Activated B cell treated with CpG ODN at 0.5 μM for 24 hours (primary cell): ENCODE results near the gene LRBA. TPM values are rescaled to one million over a fixed set of nuclear protein-coding genes. Genes with fewer than 3 reads are reported as not detected.
"Not testable (repeated sequence)": the region's sequence is repeated elsewhere in the genome, so short reads cannot be mapped to it uniquely, and the experiment has no call there.

Source experiments
- ATAC-seq: fragments of 200-7000 bp; cut with Tn5 transposase; one replicate; pipeline ENCODE4 v1.10.0; 2021; ENCODE audit warnings: low read depth, mild to moderate bottlenecking, moderate library complexity
- CTCF ChIA-PET: fragments of 350-600 bp; sonication (Branson Sonifier 250); formaldehyde crosslinking; loops from one replicate; lab custom pipeline; 2021; ENCODE audit warnings: antibody characterized with exemption; lab: Charles Lee
- POLR2A ChIA-PET: fragments of 350-600 bp; sonication (Branson Sonifier 250); formaldehyde crosslinking; loops from one replicate; lab custom pipeline; 2021; ENCODE audit warnings: antibody characterized with exemption; lab: Charles Lee
- DNase-seq: peaks from one replicate; pipeline ENCODE4 v3.0.0; 2022
- H3K27ac Mint-ChIP-seq: one replicate; pipeline ENCODE4 v1.8.0; 2020; ENCODE audit warnings: mixed read lengths
- H3K27me3 Mint-ChIP-seq: one replicate; pipeline ENCODE4 v1.8.0; 2021; ENCODE audit warnings: mixed read lengths
- H3K36me3 Mint-ChIP-seq: one replicate; pipeline ENCODE4 v1.8.0; 2021; ENCODE audit warnings: low read depth, mixed read lengths
- H3K4me1 Mint-ChIP-seq: one replicate; pipeline ENCODE4 v1.8.0; 2021; ENCODE audit warnings: mixed read lengths
- H3K4me3 Mint-ChIP-seq: one replicate; pipeline ENCODE4 v1.8.0; 2020; ENCODE audit warnings: mild to moderate bottlenecking, mixed read lengths
- H3K9me3 Mint-ChIP-seq: one replicate; pipeline ENCODE4 v1.8.0; 2020; ENCODE audit warnings: mixed read lengths
- intact Hi-C: fragments of 100-400 bp; cut with micrococcal nuclease; formaldehyde crosslinking; loops from one replicate; pipeline ENCODE4 v1.15.1; 2024
- total RNA-seq: library from RNA; stranded (reverse); gene quantifications from 2 replicates; pipeline ENCODE4 v1.2.3, GENCODE V29; 2022
- TF ChIP-seq, protein P1 (sequence below): fragments of 200-600 bp; IDR thresholded peaks from one replicate; pipeline ENCODE4 v1.8.0; 2022; ENCODE audit warnings: antibody characterized with exemption, mild to moderate bottlenecking

The LRBA gene, protein sequence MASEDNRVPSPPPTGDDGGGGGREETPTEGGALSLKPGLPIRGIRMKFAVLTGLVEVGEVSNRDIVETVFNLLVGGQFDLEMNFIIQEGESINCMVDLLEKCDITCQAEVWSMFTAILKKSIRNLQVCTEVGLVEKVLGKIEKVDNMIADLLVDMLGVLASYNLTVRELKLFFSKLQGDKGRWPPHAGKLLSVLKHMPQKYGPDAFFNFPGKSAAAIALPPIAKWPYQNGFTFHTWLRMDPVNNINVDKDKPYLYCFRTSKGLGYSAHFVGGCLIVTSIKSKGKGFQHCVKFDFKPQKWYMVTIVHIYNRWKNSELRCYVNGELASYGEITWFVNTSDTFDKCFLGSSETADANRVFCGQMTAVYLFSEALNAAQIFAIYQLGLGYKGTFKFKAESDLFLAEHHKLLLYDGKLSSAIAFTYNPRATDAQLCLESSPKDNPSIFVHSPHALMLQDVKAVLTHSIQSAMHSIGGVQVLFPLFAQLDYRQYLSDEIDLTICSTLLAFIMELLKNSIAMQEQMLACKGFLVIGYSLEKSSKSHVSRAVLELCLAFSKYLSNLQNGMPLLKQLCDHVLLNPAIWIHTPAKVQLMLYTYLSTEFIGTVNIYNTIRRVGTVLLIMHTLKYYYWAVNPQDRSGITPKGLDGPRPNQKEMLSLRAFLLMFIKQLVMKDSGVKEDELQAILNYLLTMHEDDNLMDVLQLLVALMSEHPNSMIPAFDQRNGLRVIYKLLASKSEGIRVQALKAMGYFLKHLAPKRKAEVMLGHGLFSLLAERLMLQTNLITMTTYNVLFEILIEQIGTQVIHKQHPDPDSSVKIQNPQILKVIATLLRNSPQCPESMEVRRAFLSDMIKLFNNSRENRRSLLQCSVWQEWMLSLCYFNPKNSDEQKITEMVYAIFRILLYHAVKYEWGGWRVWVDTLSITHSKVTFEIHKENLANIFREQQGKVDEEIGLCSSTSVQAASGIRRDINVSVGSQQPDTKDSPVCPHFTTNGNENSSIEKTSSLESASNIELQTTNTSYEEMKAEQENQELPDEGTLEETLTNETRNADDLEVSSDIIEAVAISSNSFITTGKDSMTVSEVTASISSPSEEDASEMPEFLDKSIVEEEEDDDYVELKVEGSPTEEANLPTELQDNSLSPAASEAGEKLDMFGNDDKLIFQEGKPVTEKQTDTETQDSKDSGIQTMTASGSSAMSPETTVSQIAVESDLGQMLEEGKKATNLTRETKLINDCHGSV (N-terminal part only)
- 55.7 and 66.5 TPM in 2 replicates for total RNA-seq

DNA sequence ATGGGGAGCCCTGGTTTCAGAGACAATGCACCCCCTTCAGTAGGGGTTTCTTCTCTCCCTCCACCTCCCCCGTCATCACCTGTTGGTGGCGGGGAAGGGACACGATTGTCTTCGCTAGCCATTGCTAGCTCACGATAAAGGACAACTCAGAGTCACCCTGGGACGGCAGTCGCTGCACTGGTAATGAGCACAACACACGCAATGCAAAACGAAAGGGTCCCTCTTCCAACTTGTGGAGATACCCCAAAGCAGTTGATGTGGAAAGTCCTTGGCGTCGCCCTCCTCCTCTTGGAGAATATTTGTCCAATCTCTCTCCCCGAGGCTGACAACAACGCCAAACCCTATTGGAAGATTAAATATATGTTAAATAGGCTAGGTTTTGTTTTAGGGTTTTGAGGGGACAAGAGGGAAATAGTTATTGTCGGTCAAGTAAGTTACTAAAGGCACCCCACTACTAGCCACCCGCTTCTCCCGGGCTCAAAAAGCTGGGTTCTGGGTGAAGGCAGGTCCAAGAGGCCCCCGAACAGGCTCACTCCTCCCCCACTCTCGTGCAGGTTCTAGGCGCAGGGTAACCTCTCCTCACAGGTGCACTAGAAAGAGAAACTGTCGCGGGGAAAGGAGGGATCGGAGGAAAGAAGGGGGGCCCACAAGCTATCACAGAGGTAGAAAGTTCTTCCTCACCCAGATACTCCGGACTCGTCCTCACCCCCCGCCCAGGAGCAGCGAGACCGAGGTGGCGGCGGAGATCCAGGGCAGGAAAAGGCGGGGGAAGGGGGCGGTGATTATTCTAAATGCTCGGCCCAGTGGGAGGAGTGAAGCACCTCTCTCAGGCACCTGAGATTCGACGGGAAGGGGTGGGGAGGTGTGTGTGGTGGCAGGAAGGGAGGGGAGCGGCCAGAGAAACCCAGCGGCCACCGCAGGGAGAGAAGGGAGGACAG is at the start of gene LRBA:
TSS of gene LRBA (minus strand) at position 764 of the 938 bp plus-strand sequence. CDS start at position 122, 642 bp downstream.
- Mint-ChIP-seq H3K9me3 (no peaks in the 10 kb centered on the region), H3K27ac (peak within 1 kb of the TSS; percentile 99), H3K4me1 (peaks cover 32% of the 10 kb centered on the region), H3K4me3 (peak within 1 kb of the TSS; percentile 100), H3K27me3 (no peaks in the 10 kb centered on the region), H3K36me3 (peaks cover 17% of the 10 kb centered on the region)
- POLR2A ChIA-PET = interaction anchor here (0.6 to 3.2 kb wide), 5 partner anchors 9 to 86 kb away, joined by 3 to 45 read pairs (median 4); partner anchors contain the start of gene RPS3A
- ATAC-seq (peak; percentile 78), DNase-seq (peak; percentile 73)
- intact Hi-C loops = loop anchor here (1.0 to 5.0 kb wide), 4 partner anchors 15 to 747 kb away; partner anchors contain the start of genes FHIP1A, GATB and RPS3A
- CTCF ChIA-PET = interaction anchor here (1.0 kb wide), 1 partner anchor 84 kb away, joined by 3 read pairs; no protein-coding TSS in a partner anchor
- TF ChIP-seq, protein P1, sequence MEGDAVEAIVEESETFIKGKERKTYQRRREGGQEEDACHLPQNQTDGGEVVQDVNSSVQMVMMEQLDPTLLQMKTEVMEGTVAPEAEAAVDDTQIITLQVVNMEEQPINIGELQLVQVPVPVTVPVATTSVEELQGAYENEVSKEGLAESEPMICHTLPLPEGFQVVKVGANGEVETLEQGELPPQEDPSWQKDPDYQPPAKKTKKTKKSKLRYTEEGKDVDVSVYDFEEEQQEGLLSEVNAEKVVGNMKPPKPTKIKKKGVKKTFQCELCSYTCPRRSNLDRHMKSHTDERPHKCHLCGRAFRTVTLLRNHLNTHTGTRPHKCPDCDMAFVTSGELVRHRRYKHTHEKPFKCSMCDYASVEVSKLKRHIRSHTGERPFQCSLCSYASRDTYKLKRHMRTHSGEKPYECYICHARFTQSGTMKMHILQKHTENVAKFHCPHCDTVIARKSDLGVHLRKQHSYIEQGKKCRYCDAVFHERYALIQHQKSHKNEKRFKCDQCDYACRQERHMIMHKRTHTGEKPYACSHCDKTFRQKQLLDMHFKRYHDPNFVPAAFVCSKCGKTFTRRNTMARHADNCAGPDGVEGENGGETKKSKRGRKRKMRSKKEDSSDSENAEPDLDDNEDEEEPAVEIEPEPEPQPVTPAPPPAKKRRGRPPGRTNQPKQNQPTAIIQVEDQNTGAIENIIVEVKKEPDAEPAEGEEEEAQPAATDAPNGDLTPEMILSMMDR = no peak

DNA sequence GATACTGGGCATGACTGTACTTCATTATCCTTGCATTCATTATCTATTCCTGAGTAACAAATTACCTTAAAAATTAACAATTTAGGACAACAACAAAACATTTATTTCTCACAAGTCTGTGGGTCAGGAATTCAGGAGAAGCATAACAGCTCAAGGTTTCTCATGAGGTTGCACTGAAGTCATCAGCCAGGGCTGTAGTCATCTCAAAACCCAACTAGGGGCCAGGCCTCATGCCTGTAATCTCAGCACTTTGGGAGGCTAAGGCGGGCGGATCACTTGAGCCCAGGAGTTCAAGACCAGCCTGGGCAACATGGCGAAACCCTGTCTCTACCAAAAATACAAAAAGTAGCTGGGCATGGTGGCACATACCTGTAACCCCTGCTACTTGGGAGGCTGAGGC is 48.1 kb upstream of the LRBA start:
- H3K9me3 Mint-ChIP-seq, DNase-seq, H3K4me3 Mint-ChIP-seq, ATAC-seq, intact Hi-C loops, POLR2A ChIA-PET, CTCF ChIA-PET, H3K36me3 Mint-ChIP-seq, H3K27ac Mint-ChIP-seq, H3K4me1 Mint-ChIP-seq, H3K27me3 Mint-ChIP-seq: not testable (repeated sequence)

DNA sequence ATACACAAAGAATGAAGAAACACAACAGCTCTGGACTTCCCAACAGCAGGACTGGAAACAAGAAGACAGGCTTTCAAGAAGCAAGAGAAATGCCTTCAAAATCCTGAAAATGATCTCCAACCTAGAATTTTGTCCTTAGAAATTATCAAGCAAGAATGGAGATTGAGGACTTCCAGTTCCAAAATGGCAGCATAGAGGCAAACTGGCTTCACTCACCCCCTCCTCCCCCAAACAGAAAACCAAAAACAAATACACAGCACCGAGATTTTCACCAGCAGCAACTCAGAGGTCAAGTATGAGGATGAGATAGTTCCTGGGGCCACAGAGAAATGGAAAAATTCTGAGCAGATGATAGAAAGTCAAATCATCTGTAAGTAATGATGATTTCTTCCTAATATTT is 40.5 kb upstream of the LRBA start:
- CTCF ChIA-PET = no interaction called here
- TF ChIP-seq, protein P1 = no peak
- POLR2A ChIA-PET = interaction anchor here (0.5 kb wide), 1 partner anchor 9 kb away, joined by 3 read pairs; no protein-coding TSS in a partner anchor

DNA sequence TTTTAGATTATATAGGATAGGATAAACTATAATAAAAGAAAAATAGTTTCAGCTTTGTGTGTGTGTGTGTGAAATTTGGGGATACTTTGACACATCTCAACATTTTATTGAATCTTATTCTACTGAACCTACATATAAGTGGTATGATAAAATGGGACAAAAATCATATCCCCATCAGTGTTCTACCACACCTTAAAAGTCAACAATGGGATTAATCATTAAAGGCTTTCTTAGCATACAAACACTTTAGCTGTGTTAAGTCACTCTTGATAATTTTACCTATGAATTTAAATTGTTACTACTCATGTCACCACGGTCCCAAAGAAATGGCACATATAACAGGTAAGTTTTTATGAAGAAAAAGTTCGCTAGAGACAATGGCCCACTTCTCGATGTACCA is 37.7 kb upstream of the LRBA start:
- Mint-ChIP-seq H3K9me3 (no peaks in the 10 kb centered on the region), H3K27ac (no peak overlapping the region), H3K4me1 (no peaks in the 10 kb centered on the region), H3K36me3 (no peaks in the 10 kb centered on the region), H3K27me3 (peaks cover 2% of the 10 kb centered on the region), H3K4me3 (no peak overlapping the region)
- DNase-seq (no peak), ATAC-seq (no peak)
- TF ChIP-seq, protein P1 = no peak
- intact Hi-C loops = no loop called here
- POLR2A ChIA-PET = no interaction called here
- CTCF ChIA-PET = no interaction called here

More for the DNA sequence above, 40.5 kb upstream of the LRBA start:
- Mint-ChIP-seq H3K9me3 (no peaks in the 10 kb centered on the region), H3K27ac (no peak overlapping the region), H3K27me3 (peaks cover 2% of the 10 kb centered on the region), H3K36me3 (no peaks in the 10 kb centered on the region), H3K4me1 (no peaks in the 10 kb centered on the region), H3K4me3 (no peak overlapping the region)
- intact Hi-C loops = no loop called here
- DNase-seq = no peak
- no peak for ATAC-seq
